GM23338 (cell line): Measurements from ENCODE around the gene NDFIP1. TPM values are rescaled to one million over a fixed set of nuclear protein-coding genes. Genes with fewer than 3 reads are reported as not detected.

Experiments
- ATAC-seq: fragments of 200-7000 bp; cut with Tn5 transposase; 3 replicates; pipeline ENCODE4 v1.9.1; 2020
- DNase-seq: peaks from one replicate; pipeline ENCODE4 v3.0.0-alpha.2; 2015; ENCODE audit warnings: low spot score
- H2AFZ ChIP-seq: fragments of 200-600 bp; sonication (generic); 2 replicates; pipeline ENCODE4 v1.8.0; 2016; ENCODE audit warnings: antibody characterized with exemption, mild to moderate bottlenecking, moderate library complexity
- H3F3A ChIP-seq: fragments of 200-600 bp; sonication (generic); replicated peaks from 2 replicates; pipeline ENCODE4 v1.8.0; 2017; ENCODE audit warnings: antibody characterized with exemption, mixed run types, low read depth
- H3K27ac ChIP-seq: fragments of 200-600 bp; sonication (generic); 2 replicates; pipeline ENCODE4 v1.6.1; 2016; ENCODE audit warnings: low read depth
- H3K27me3 ChIP-seq: fragments of 200-600 bp; sonication (generic); 2 replicates; pipeline ENCODE4 v1.8.0; 2016; ENCODE audit warnings: mild to moderate bottlenecking, mixed run types, moderate library complexity; ENCODE audit not compliant: insufficient read depth
- H3K36me3 ChIP-seq: fragments of 200-600 bp; sonication (generic); 2 replicates; pipeline ENCODE4 v1.8.0; 2016; ENCODE audit warnings: mild to moderate bottlenecking; ENCODE audit not compliant: insufficient read depth
- H3K4me1 ChIP-seq: fragments of 200-600 bp; sonication (generic); 2 replicates; pipeline ENCODE4 v1.8.0; 2016; ENCODE audit warnings: mild to moderate bottlenecking, moderate library complexity; ENCODE audit not compliant: insufficient read depth
- H3K4me2 ChIP-seq: fragments of 200-600 bp; sonication (generic); 2 replicates; pipeline ENCODE4 v1.7.1; 2017; ENCODE audit warnings: mixed run types
- H3K4me3 ChIP-seq: fragments of 200-600 bp; sonication (generic); 2 replicates; pipeline ENCODE4 v1.6.1; 2016; ENCODE audit warnings: mixed run types
- H3K79me2 ChIP-seq: fragments of 200-600 bp; sonication (generic); replicated peaks from 2 replicates; pipeline ENCODE4 v1.8.0; 2017; ENCODE audit warnings: mild to moderate bottlenecking; ENCODE audit not compliant: insufficient read depth
- H3K9me2 ChIP-seq: fragments of 200-600 bp; sonication (generic); 2 replicates; pipeline ENCODE4 v1.8.0; 2017; ENCODE audit not compliant: insufficient read depth
- H4K20me1 ChIP-seq: fragments of 200-600 bp; sonication (generic); replicated peaks from 2 replicates; pipeline ENCODE4 v1.8.0; 2017; ENCODE audit warnings: mild to moderate bottlenecking; ENCODE audit not compliant: insufficient read depth
- H3K27ac Mint-ChIP-seq: 2 replicates; pipeline ENCODE4 v1.8.0; 2020; ENCODE audit warnings: inconsistent platforms, mild to moderate bottlenecking, moderate library complexity, mixed read lengths
- H3K27me3 Mint-ChIP-seq: 3 replicates; pipeline ENCODE4 v1.8.0; 2022; ENCODE audit warnings: low read depth, mild to moderate bottlenecking, moderate library complexity, mixed read lengths, inconsistent platforms; ENCODE audit not compliant: insufficient read depth, poor library complexity
- H3K36me3 Mint-ChIP-seq: 3 replicates; pipeline ENCODE4 v1.8.0; 2021; ENCODE audit warnings: low read depth, mild to moderate bottlenecking, inconsistent platforms, moderate library complexity, mixed read lengths
- H3K4me1 Mint-ChIP-seq: 3 replicates; pipeline ENCODE4 v1.8.0; 2020; ENCODE audit warnings: mild to moderate bottlenecking, inconsistent platforms, mixed read lengths
- H3K4me3 Mint-ChIP-seq: 3 replicates; pipeline ENCODE4 v1.8.0; 2021; ENCODE audit warnings: moderate library complexity, mild to moderate bottlenecking, inconsistent platforms, mixed read lengths
- H3K9me3 Mint-ChIP-seq: 3 replicates; pipeline ENCODE4 v1.8.0; 2020; ENCODE audit warnings: moderate library complexity, mild to moderate bottlenecking, inconsistent platforms, mixed read lengths
- EZH2 ChIP-seq: fragments of 200-600 bp; sonication (generic); IDR thresholded peaks from one replicate; pipeline ENCODE4 v1.8.0; 2017; ENCODE audit warnings: antibody characterized with exemption, mild to moderate bottlenecking, low read depth; ENCODE audit not compliant: unreplicated experiment
- ZNF331 ChIP-seq: fragments of 250-450 bp; sonication (Bioruptor Pico); IDR thresholded peaks from 2 replicates; pipeline ENCODE4 v1.5.0; 2020; ENCODE audit warnings: low read depth, mild to moderate bottlenecking, moderate library complexity
- polyA plus RNA-seq: library from polyadenylated mRNA; unstranded; fragments of >200 nt; fragmentation: Nextera tagmentation; extraction: Ambion mirVana; gene quantifications from 2 replicates; pipeline ENCODE4 v1.2.1, GENCODE V29; 2016
- total RNA-seq: library from RNA; depleted of rRNA; stranded (reverse); fragments of >200 nt; shearing (Covaris generic); gene quantifications from 2 replicates; pipeline ENCODE4 v1.2.3, GENCODE V29; 2014
- TF ChIP-seq, protein P1 (sequence below): IDR thresholded peaks from one replicate; pipeline ENCODE4 v1.6.1; 2018; ENCODE audit warnings: antibody characterized with exemption; ENCODE audit not compliant: unreplicated experiment
- TF ChIP-seq, protein P2 (sequence below): IDR thresholded peaks from 2 replicates; pipeline ENCODE4 v1.6.1; 2016; ENCODE audit warnings: antibody characterized with exemption

NDFIP1 gene
- total and polyA plus RNA-seq, 2 experiments from 2014 or later = 24.3 to 45.0 TPM

DNA sequence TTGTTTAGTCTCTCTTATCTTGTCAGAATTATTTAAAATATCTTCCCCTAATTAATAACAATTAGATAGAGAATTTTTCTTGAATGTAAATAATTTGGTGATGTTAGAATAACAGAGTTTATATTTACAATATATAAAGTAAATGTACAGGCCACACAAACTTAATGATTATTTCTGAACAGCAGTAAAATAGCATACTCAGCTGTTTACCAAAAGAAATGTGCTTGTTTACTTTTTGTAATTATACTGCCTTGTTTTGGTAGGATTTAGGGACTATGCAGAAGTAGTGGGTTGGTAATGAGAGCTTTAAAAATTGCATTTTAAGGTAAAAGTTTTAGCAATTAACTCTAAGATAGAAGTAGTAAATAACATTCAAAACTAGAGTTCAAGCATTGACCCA is 17.4 kb downstream of the NDFIP1 start (continued):
- TF ChIP-seq, protein P1, sequence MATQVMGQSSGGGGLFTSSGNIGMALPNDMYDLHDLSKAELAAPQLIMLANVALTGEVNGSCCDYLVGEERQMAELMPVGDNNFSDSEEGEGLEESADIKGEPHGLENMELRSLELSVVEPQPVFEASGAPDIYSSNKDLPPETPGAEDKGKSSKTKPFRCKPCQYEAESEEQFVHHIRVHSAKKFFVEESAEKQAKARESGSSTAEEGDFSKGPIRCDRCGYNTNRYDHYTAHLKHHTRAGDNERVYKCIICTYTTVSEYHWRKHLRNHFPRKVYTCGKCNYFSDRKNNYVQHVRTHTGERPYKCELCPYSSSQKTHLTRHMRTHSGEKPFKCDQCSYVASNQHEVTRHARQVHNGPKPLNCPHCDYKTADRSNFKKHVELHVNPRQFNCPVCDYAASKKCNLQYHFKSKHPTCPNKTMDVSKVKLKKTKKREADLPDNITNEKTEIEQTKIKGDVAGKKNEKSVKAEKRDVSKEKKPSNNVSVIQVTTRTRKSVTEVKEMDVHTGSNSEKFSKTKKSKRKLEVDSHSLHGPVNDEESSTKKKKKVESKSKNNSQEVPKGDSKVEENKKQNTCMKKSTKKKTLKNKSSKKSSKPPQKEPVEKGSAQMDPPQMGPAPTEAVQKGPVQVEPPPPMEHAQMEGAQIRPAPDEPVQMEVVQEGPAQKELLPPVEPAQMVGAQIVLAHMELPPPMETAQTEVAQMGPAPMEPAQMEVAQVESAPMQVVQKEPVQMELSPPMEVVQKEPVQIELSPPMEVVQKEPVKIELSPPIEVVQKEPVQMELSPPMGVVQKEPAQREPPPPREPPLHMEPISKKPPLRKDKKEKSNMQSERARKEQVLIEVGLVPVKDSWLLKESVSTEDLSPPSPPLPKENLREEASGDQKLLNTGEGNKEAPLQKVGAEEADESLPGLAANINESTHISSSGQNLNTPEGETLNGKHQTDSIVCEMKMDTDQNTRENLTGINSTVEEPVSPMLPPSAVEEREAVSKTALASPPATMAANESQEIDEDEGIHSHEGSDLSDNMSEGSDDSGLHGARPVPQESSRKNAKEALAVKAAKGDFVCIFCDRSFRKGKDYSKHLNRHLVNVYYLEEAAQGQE = no peak

DNA sequence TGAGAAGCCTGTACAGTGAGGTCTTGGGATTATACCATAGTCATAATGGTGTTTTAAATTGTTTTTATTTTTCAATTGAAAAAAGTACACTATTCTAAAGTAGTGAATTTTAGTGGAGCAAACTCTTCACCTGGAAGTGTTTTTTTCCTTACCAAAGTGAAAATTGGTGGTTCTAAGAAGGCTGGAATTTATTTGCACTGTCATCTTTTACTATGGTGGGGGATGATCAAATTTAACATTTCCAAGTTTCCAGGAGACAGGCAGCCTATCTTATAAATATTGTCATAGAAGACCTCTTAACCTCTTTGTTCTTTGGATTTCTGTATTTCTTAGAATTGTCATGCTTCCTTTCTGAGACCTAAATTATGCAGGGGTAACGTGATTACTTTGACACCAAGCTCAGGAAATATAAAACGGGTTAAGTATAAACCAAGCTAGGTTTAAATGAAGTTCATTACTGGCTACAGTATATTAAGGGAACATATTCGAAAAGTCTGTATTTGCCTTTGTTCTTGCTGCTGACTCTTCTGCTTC is 20.2 kb downstream of the NDFIP1 start:
- Histone ChIP-seq H3K27me3 (no peaks in the 10 kb centered on the region), H3F3A (0 out of 2 replicates have a peak, but pooled peaks cover 2% of the 10 kb centered on the region), H3K9me2 (no peaks in the 10 kb centered on the region), H3K4me3 (no peak overlapping the region), H3K79me2 (peaks cover 70% of the 10 kb centered on the region), H3K4me2 (no peak overlapping the region), H2AFZ (no peak overlapping the region), H3K4me1 (peaks cover 16% of the 10 kb centered on the region), H4K20me1 (peaks cover 5% of the 10 kb centered on the region; the same call in 1 of the 2 replicates), H3K27ac (no peak overlapping the region), H3K36me3 (no peaks in the 10 kb centered on the region)
- no peaks in the 10 kb centered on the region for H3K27me3 Mint-ChIP-seq
- no peak for ATAC-seq
- no peak overlapping the region; the same call in 2 of the 3 replicates for H3K4me3 Mint-ChIP-seq
- TF ChIP-seq ZNF331 (CRISPR knock-in tag) (no peak), EZH2 (no peak)
- TF ChIP-seq, protein P1 = no peak
- TF ChIP-seq, protein P2, sequence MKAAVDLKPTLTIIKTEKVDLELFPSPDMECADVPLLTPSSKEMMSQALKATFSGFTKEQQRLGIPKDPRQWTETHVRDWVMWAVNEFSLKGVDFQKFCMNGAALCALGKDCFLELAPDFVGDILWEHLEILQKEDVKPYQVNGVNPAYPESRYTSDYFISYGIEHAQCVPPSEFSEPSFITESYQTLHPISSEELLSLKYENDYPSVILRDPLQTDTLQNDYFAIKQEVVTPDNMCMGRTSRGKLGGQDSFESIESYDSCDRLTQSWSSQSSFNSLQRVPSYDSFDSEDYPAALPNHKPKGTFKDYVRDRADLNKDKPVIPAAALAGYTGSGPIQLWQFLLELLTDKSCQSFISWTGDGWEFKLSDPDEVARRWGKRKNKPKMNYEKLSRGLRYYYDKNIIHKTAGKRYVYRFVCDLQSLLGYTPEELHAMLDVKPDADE = no peak
- no peak for DNase-seq
- H3K4me1 Mint-ChIP-seq = peaks cover 15% of the 10 kb centered on the region
- peak overlapping the region; percentile 55; the same call in 1 of the 2 replicates for H3K27ac Mint-ChIP-seq
- peaks cover 9% of the 10 kb centered on the region; the same call in 2 of the 3 replicates for H3K9me3 Mint-ChIP-seq
- peaks cover 9% of the 10 kb centered on the region; the same call in 2 of the 3 replicates for H3K36me3 Mint-ChIP-seq
